Measurements from ENCODE around the gene CLIC5. TPM values are rescaled to one million over a fixed set of nuclear protein-coding genes. Genes with fewer than 3 reads are reported as not detected.

CLIC5 gene
- total RNA-seq, 1 donor from 2014 or later, result not detected

DNA sequence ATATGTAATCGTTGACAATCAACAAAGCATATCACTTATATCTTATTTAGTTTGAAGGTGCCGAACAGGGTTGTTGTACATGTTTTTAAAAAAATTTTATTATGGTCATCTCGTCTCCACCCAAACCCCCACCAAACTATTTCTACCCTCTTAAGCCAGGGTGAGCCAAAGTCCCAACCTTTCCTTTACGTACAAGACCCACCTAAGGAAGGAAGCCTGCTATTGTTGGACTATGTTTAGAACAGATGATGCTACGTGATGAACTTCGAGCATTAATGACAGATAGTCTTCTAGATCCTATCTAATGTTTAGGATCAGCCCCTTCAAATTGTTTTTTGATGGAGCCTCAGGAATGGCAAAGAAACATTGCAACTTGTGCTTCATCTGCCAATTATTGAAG lies 44.4 kb downstream of the CLIC5 start:
- Mint-ChIP-seq H3K4me1 (ENCODE audit: unreplicated experiment) (peaks cover 14% of the 10 kb centered on the region), H3K27ac (ENCODE audit: unreplicated experiment) (no peak overlapping the region), H3K9me3 (ENCODE audit: unreplicated experiment) (no peaks in the 10 kb centered on the region), H3K36me3 (ENCODE audit: unreplicated experiment) (peaks cover 2% of the 10 kb centered on the region), H3K4me3 (ENCODE audit: unreplicated experiment) (no peak overlapping the region), H3K27me3 (ENCODE audit: unreplicated experiment) (no peaks in the 10 kb centered on the region)
- no peak for DNase-seq (ENCODE audit: extremely low spot score, unreplicated experiment)
- TF ChIP-seq, protein P1, sequence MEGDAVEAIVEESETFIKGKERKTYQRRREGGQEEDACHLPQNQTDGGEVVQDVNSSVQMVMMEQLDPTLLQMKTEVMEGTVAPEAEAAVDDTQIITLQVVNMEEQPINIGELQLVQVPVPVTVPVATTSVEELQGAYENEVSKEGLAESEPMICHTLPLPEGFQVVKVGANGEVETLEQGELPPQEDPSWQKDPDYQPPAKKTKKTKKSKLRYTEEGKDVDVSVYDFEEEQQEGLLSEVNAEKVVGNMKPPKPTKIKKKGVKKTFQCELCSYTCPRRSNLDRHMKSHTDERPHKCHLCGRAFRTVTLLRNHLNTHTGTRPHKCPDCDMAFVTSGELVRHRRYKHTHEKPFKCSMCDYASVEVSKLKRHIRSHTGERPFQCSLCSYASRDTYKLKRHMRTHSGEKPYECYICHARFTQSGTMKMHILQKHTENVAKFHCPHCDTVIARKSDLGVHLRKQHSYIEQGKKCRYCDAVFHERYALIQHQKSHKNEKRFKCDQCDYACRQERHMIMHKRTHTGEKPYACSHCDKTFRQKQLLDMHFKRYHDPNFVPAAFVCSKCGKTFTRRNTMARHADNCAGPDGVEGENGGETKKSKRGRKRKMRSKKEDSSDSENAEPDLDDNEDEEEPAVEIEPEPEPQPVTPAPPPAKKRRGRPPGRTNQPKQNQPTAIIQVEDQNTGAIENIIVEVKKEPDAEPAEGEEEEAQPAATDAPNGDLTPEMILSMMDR (IDR thresholded peaks at IDR 0.05), result no peak

DNA sequence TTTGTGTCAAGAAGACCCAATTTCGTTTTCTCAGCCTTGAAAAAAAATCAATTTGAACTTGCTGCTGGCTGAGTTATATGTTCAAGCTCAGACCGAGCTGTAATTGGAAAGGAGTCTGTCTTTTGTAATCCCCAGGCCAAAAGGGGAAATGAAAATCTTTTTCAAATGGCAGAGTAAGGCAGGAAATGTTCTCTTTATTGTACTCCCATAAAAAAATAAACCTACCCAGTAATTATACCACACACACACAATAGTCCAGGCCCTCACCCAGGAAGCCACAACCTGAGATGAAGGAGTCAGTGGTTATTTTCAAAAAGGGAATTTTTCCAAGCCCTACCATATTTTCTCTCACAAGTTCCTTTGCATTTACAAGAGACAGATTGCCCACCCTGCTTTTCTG lies 45.3 kb downstream of the CLIC5 start:
- peaks cover 2% of the 10 kb centered on the region for H3K36me3 Mint-ChIP-seq (ENCODE audit: unreplicated experiment)
- H3K27ac Mint-ChIP-seq (ENCODE audit: unreplicated experiment), result no peak overlapping the region
- H3K27me3 Mint-ChIP-seq (ENCODE audit: unreplicated experiment), result no peaks in the 10 kb centered on the region
- H3K4me3 Mint-ChIP-seq (ENCODE audit: unreplicated experiment), result no peak overlapping the region
- H3K4me1 Mint-ChIP-seq (ENCODE audit: unreplicated experiment), result peaks cover 23% of the 10 kb centered on the region
- no peak for DNase-seq (ENCODE audit: extremely low spot score, unreplicated experiment)
- no peaks in the 10 kb centered on the region for H3K9me3 Mint-ChIP-seq (ENCODE audit: unreplicated experiment)
- TF ChIP-seq, protein P1 (IDR thresholded peaks at IDR 0.05), result no peak

DNA sequence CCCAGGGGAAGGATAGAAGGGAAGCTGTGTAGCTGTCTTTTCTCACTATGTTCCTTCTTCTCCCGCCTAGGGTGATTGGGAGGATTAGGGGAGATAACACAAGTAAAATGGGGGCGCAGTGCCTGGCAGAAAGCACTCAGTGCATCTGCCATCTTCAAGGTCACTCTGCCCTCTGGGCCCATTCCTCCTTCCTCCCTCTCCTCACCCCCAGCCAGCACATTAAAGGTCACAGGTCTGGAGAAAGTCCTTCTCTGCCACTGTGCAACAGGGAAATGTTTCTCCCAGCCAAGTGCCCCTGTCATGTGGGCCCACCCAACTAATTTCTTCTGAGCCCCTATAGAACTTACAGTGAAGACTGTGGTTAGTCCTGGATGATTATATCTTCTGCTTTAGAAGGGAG lies 45.8 kb downstream of the CLIC5 start:
- peaks cover 1% of the 10 kb centered on the region for H3K36me3 Mint-ChIP-seq (ENCODE audit: unreplicated experiment)

DNA sequence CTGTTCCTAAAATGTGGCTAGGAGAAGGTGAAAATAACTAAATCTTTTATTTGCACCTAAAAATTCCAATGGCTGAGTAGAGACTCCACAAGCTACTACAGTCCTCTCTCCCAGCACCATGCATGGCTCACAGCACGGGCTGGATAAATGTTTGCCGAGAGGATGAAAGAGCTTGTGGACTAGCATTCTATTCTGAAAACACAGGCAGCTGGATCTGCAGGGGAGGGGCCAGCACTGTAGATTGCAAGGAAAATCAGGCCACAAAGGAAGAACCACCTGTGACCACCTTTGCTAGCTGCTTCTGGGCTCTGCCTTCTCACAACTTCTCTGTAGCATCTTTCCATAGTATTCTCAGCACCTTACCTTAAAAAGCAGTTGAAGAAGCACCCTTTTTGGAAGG lies 46.6 kb downstream of the CLIC5 start:
- H3K4me1 Mint-ChIP-seq (ENCODE audit: unreplicated experiment), result peaks cover 28% of the 10 kb centered on the region
- DNase-seq (ENCODE audit: extremely low spot score, unreplicated experiment), result no peak
- no peak overlapping the region for H3K27ac Mint-ChIP-seq (ENCODE audit: unreplicated experiment)
- no peaks in the 10 kb centered on the region for H3K36me3 Mint-ChIP-seq (ENCODE audit: unreplicated experiment)
- TF ChIP-seq, protein P1 (IDR thresholded peaks at IDR 0.05), result no peak
- no peak overlapping the region for H3K4me3 Mint-ChIP-seq (ENCODE audit: unreplicated experiment)
- H3K27me3 Mint-ChIP-seq (ENCODE audit: unreplicated experiment), result no peaks in the 10 kb centered on the region
- no peaks in the 10 kb centered on the region for H3K9me3 Mint-ChIP-seq (ENCODE audit: unreplicated experiment)

More for the DNA sequence above, 45.8 kb downstream of the CLIC5 start:
- DNase-seq (ENCODE audit: extremely low spot score, unreplicated experiment), result no peak
- TF ChIP-seq, protein P1 (IDR thresholded peaks at IDR 0.05), result no peak
- Mint-ChIP-seq H3K27me3 (ENCODE audit: unreplicated experiment) (no peaks in the 10 kb centered on the region), H3K27ac (ENCODE audit: unreplicated experiment) (no peak overlapping the region), H3K9me3 (ENCODE audit: unreplicated experiment) (no peaks in the 10 kb centered on the region), H3K4me3 (ENCODE audit: unreplicated experiment) (no peak overlapping the region), H3K4me1 (ENCODE audit: unreplicated experiment) (peaks cover 28% of the 10 kb centered on the region)

DNA sequence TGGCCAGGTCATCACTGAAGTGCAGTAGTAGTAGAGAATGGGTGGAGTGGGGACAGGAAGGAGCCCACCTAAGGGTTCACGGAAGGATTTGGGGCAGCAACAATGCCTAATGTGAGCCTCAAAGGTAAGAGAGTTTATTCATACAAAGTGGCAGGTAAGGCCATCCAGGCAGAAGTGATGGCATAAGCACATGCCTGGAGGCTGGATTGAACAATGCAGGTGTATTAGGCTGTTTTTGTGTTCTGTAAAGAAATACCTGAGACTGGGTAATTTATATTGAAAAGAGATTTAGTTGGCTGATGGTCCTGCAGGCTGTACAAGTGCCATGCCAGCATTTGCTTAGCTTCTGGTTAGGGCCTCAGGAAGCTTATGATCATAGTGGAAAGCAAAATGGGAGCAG lies 48.3 kb downstream of the CLIC5 start:
- peaks cover 28% of the 10 kb centered on the region for H3K4me1 Mint-ChIP-seq (ENCODE audit: unreplicated experiment)
- DNase-seq (ENCODE audit: extremely low spot score, unreplicated experiment), result no peak
- H3K27me3 Mint-ChIP-seq (ENCODE audit: unreplicated experiment), result no peaks in the 10 kb centered on the region
- no peaks in the 10 kb centered on the region for H3K36me3 Mint-ChIP-seq (ENCODE audit: unreplicated experiment)
- no peak overlapping the region for H3K4me3 Mint-ChIP-seq (ENCODE audit: unreplicated experiment)
- H3K27ac Mint-ChIP-seq (ENCODE audit: unreplicated experiment), result no peak overlapping the region
- TF ChIP-seq, protein P1 (IDR thresholded peaks at IDR 0.05), result no peak
- no peaks in the 10 kb centered on the region for H3K9me3 Mint-ChIP-seq (ENCODE audit: unreplicated experiment)
